Hepatocyte (in vitro differentiated cells): ENCODE data around the gene PRAC1. TPM values are rescaled to one million over a fixed set of nuclear protein-coding genes. Genes with fewer than 3 reads are reported as not detected.
"Not testable (repeated sequence)": the region's sequence is repeated elsewhere in the genome, so short reads cannot be mapped to it uniquely, and the experiment has no call there.

ENCODE experiments used
- DNase-seq: peaks from one replicate; pipeline ENCODE4 v3.0.0-alpha.2; 2016; ENCODE audit warnings: low spot score
- H2AFZ ChIP-seq: fragments of 200-600 bp; sonication (generic); 2 replicates; pipeline ENCODE4 v1.6.0; 2016; ENCODE audit warnings: antibody characterized with exemption, mild to moderate bottlenecking
- H3K27ac ChIP-seq: fragments of 200-600 bp; sonication (generic); 2 replicates; pipeline ENCODE4 v1.5.1; 2016; ENCODE audit warnings: mild to moderate bottlenecking
- H3K27me3 ChIP-seq: fragments of 200-600 bp; sonication (generic); 2 replicates; pipeline ENCODE4 v1.6.1; 2016
- H3K36me3 ChIP-seq: fragments of 200-600 bp; sonication (generic); replicated peaks from 2 replicates; pipeline ENCODE4 v1.5.1; 2016; ENCODE audit warnings: low read depth; ENCODE audit not compliant: insufficient read depth
- H3K4me1 ChIP-seq: fragments of 200-600 bp; sonication (generic); 2 replicates; pipeline ENCODE4 v1.5.1; 2016; ENCODE audit warnings: mild to moderate bottlenecking, moderate library complexity; ENCODE audit not compliant: insufficient read depth
- H3K4me2 ChIP-seq: fragments of 200-600 bp; sonication (generic); 2 replicates; pipeline ENCODE4 v1.6.0; 2016
- H3K4me3 ChIP-seq: fragments of 200-600 bp; sonication (generic); 2 replicates; pipeline ENCODE4 v1.5.1; 2016; ENCODE audit warnings: mild to moderate bottlenecking
- H3K79me2 ChIP-seq: fragments of 200-600 bp; sonication (generic); 2 replicates; pipeline ENCODE4 v1.6.0; 2017; ENCODE audit warnings: mild to moderate bottlenecking
- H3K9me2 ChIP-seq: fragments of 200-600 bp; sonication (generic); replicated peaks from 2 replicates; pipeline ENCODE4 v1.6.0; 2017; ENCODE audit warnings: mild to moderate bottlenecking; ENCODE audit not compliant: insufficient read depth
- H3K9me3 ChIP-seq: fragments of 200-600 bp; sonication (generic); 2 replicates; pipeline ENCODE4 v1.5.1; 2016; ENCODE audit warnings: low read depth, mild to moderate bottlenecking
- H4K20me1 ChIP-seq: fragments of 200-600 bp; sonication (generic); 2 replicates; pipeline ENCODE4 v1.6.0; 2016; ENCODE audit warnings: mild to moderate bottlenecking; ENCODE audit not compliant: insufficient read depth, poor library complexity, severe bottlenecking
- EZH2 ChIP-seq: fragments of 200-600 bp; sonication (generic); IDR thresholded peaks from 2 replicates; pipeline ENCODE4 v1.6.1; 2016; ENCODE audit warnings: antibody characterized with exemption, mild to moderate bottlenecking, borderline replicate concordance
- EZH2phosphoT487 ChIP-seq: fragments of 200-600 bp; sonication (generic); IDR thresholded peaks from one replicate; pipeline ENCODE4 v1.6.1; 2018; ENCODE audit warnings: antibody characterized with exemption, mild to moderate bottlenecking, low read depth, moderate library complexity; ENCODE audit not compliant: unreplicated experiment, severe bottlenecking
- WGBS: methylation state at CpG from one replicate; pipeline ENCODE4 v1.1.6; 2016; ENCODE audit warnings: low lambda C conversion rate; ENCODE audit errors: missing lambda C conversion rate; 5-methylcytosine and 5-hydroxymethylcytosine counted together
- polyA plus RNA-seq: library from polyadenylated mRNA; unstranded; fragments of >200 nt; fragmentation: Nextera tagmentation; extraction: Ambion mirVana; gene quantifications from 2 replicates; pipeline ENCODE4 v1.2.1, GENCODE V29; 2016
- total RNA-seq: library from RNA; depleted of rRNA; stranded (reverse); fragments of >200 nt; gene quantifications from 2 replicates; pipeline ENCODE4 v1.2.3, GENCODE V29; 2014
- TF ChIP-seq, protein P1 (sequence below): fragments of 200-600 bp; sonication (generic); IDR thresholded peaks from 2 replicates; pipeline ENCODE4 v1.5.1; 2016; ENCODE audit warnings: antibody characterized with exemption, mild to moderate bottlenecking; ENCODE audit not compliant: poor library complexity

PRAC1 gene
- total and polyA plus RNA-seq, 2 experiments from 2014 or later = not detected

DNA sequence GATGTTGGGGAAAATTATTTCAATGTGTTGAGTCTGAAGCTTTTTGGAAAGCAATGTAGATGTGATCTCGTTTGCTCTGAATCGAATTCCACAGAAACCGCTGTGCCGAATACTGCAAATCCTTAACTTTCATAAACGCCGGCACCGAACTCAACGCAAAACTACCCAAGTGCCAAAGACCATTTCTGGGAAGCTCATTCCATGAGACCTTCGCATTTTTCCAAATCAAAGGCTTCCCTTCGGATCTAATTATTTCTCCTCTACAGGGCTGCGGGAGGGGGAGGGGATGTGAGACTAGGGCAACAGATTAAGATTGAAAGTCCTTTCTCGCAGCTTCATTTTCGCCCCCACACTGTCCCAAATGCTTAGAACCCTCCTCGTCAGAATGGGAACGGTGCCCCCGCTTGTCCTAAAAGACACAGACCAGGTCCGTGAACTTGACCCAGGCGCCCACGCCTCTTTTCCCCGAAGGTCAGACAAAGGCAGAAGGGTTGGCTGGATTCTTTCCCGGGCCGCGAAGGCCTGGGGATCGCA is 4.0 kb downstream of the PRAC1 start:
- Histone ChIP-seq H3K27ac (no peak overlapping the region), H3K9me3 (no peaks in the 10 kb centered on the region), H2AFZ (peak overlapping the region; percentile 13), H4K20me1 (no peaks in the 10 kb centered on the region), H3K79me2 (no peaks in the 10 kb centered on the region), H3K4me1 (peaks cover 11% of the 10 kb centered on the region), H3K9me2 (no peaks in the 10 kb centered on the region), H3K36me3 (no peaks in the 10 kb centered on the region), H3K27me3 (peaks cover 96% of the 10 kb centered on the region), H3K4me2 (peak overlapping the region; percentile 70), H3K4me3 (no peak overlapping the region)
- no peak for DNase-seq
- no peak for TF ChIP-seq EZH2
- TF ChIP-seq, protein P1, sequence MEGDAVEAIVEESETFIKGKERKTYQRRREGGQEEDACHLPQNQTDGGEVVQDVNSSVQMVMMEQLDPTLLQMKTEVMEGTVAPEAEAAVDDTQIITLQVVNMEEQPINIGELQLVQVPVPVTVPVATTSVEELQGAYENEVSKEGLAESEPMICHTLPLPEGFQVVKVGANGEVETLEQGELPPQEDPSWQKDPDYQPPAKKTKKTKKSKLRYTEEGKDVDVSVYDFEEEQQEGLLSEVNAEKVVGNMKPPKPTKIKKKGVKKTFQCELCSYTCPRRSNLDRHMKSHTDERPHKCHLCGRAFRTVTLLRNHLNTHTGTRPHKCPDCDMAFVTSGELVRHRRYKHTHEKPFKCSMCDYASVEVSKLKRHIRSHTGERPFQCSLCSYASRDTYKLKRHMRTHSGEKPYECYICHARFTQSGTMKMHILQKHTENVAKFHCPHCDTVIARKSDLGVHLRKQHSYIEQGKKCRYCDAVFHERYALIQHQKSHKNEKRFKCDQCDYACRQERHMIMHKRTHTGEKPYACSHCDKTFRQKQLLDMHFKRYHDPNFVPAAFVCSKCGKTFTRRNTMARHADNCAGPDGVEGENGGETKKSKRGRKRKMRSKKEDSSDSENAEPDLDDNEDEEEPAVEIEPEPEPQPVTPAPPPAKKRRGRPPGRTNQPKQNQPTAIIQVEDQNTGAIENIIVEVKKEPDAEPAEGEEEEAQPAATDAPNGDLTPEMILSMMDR = no peak
- no peak for TF ChIP-seq EZH2phosphoT487
- 6% methylated on average over 24 of the region's 24 CpGs for WGBS

DNA sequence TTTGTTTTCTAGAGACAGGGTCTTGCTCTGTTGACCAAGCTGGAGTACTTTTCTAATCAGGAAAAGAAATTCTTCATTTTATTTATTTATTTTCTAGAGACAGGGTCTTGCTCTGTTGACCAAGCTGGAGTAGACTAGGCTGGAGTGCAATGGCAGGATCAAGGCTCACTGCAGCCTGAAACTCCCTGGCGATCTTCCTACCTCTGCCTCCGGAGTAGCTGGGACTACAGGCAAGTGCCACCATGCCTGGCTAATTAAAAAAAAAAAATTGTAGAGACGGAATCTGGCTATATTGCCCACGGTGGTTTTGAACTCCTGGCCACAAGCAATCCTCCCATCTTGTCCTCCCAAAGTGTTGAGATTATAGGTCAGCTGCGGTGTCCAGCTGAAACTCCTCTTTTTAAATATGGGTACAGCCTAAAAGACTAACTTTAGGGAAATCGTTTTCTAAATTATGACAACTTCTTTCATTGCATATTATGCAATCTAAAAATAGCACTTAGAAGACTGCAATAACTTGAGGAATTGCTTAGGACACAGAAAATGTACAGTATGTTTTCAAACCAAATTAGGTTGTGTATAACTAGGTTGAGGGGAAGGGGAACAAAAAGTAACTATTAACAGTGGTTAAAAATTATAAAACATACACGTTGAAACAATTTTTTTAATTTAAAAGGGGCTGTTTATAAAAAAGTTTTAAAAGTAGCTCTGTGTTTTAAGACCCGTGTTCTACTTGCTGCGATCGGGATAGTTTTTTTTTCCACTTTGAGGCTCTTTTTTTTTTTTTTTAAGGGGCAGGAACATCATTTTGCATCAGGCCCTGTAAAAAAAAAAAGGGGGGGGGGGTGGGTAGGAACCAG is 4.7 kb downstream of the PRAC1 start:
- no peaks in the 10 kb centered on the region for H4K20me1 ChIP-seq
- H3K36me3 ChIP-seq = no peaks in the 10 kb centered on the region
- H2AFZ ChIP-seq = no peak overlapping the region
- H3K9me2 ChIP-seq = no peaks in the 10 kb centered on the region
- H3K4me3 ChIP-seq = no peak overlapping the region
- H3K79me2 ChIP-seq = no peaks in the 10 kb centered on the region
- H3K27ac ChIP-seq = no peak overlapping the region
- no peaks in the 10 kb centered on the region for H3K9me3 ChIP-seq
- peak overlapping the region; percentile 70 for H3K4me2 ChIP-seq
- peaks cover 94% of the 10 kb centered on the region for H3K27me3 ChIP-seq
- DNase-seq = no peak
- TF ChIP-seq EZH2phosphoT487 (no peak), EZH2 (no peak)
- TF ChIP-seq, protein P1 = no peak
- WGBS = 18% methylated on average over 10 of the region's 10 CpGs
- H3K4me1 ChIP-seq = peaks cover 11% of the 10 kb centered on the region

DNA sequence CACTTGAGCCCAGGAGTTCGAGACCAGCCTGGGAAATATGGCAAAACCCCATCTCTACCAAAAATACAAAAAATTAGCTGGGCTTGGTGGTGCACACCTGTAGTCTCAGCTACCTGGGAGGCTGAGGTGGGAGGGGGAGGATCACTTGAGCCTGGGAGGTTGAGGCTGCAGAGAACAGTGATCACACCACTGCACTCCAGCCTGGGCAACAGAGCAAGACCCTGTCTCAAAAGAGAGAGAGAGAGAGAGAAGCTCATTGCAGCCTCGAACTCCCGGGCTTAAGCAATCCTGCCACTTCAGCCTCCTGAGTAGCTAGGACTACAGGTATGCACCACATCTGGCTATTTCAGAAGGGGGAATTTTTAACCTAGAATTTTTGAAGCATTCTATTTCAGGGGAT is 5.8 kb downstream of the PRAC1 start:
- H3K4me2 ChIP-seq, H2AFZ ChIP-seq, H4K20me1 ChIP-seq, H3K27ac ChIP-seq, H3K79me2 ChIP-seq, H3K36me3 ChIP-seq, DNase-seq, H3K9me3 ChIP-seq, H3K4me3 ChIP-seq, H3K9me2 ChIP-seq: not testable (repeated sequence)
- WGBS = 83% methylated on average over 3 of the region's 3 CpGs
- Histone ChIP-seq H3K27me3 (peaks cover 94% of the 10 kb centered on the region), H3K4me1 (peaks cover 11% of the 10 kb centered on the region)
